GM12864 (cell line): ENCODE measurements around the gene ZNF83.

ENCODE experiments used
- DNase-seq: peaks from one replicate; pipeline ENCODE4 v3.0.0-alpha.2; 2011; ENCODE audit warnings: low read depth
- H3K4me3 ChIP-seq: 2 replicates; pipeline ENCODE4 v1.5.1; 2011; ENCODE audit warnings: mild to moderate bottlenecking, low read depth, low read length, control low read depth
- CTCF ChIP-seq: IDR thresholded peaks from 2 replicates; pipeline ENCODE4 v1.5.1; 2011; ENCODE audit warnings: low read depth, mild to moderate bottlenecking, moderate library complexity, low read length, control low read depth, inconsistent platforms; ENCODE audit errors: missing control alignments

ZNF83 gene

GRCh38 chr19:52660981-52661380, 22.8 kb upstream of the ZNF83 start:
- no peak for DNase-seq
- no peak for TF ChIP-seq CTCF
- no peak overlapping the region for H3K4me3 ChIP-seq

- TF ChIP-seq CTCF = no peak
- no peak overlapping the region for H3K4me3 ChIP-seq
- no peak for DNase-seq
Measured at GRCh38 chr19:52659013-52659412, 20.9 kb upstream of the ZNF83 start.

- H3K4me3 ChIP-seq = no peak overlapping the region
- no peak for DNase-seq
- no peak for TF ChIP-seq CTCF
Measured at GRCh38 chr19:52658595-52658994, 20.4 kb upstream of the ZNF83 start.

- DNase-seq = no peak
- H3K4me3 ChIP-seq = no peak overlapping the region
- no peak for TF ChIP-seq CTCF
Measured at GRCh38 chr19:52653161-52653560, 15.0 kb upstream of the ZNF83 start.

- DNase-seq = no peak
- no peak for TF ChIP-seq CTCF
- no peak overlapping the region for H3K4me3 ChIP-seq
Measured at GRCh38 chr19:52651956-52652355, 13.8 kb upstream of the ZNF83 start.

GRCh38 chr19:52648336-52649016, 10.3 kb upstream of the ZNF83 start:
- H3K4me3 ChIP-seq = no peak overlapping the region
- no peak for DNase-seq
- TF ChIP-seq CTCF = no peak

- TF ChIP-seq CTCF = no peak
- H3K4me3 ChIP-seq = no peak overlapping the region
- DNase-seq = no peak
Measured at GRCh38 chr19:52646571-52647217, 8.5 kb upstream of the ZNF83 start.
